Suppressor macrophage treated with lipopolysaccharide for 4 hours (primary cell): ENCODE results near the gene CALML5.

Experiments used
- DNase-seq: peaks from one replicate; pipeline ENCODE4 v3.0.0-alpha.2; 2020

CALML5 gene

DNA sequence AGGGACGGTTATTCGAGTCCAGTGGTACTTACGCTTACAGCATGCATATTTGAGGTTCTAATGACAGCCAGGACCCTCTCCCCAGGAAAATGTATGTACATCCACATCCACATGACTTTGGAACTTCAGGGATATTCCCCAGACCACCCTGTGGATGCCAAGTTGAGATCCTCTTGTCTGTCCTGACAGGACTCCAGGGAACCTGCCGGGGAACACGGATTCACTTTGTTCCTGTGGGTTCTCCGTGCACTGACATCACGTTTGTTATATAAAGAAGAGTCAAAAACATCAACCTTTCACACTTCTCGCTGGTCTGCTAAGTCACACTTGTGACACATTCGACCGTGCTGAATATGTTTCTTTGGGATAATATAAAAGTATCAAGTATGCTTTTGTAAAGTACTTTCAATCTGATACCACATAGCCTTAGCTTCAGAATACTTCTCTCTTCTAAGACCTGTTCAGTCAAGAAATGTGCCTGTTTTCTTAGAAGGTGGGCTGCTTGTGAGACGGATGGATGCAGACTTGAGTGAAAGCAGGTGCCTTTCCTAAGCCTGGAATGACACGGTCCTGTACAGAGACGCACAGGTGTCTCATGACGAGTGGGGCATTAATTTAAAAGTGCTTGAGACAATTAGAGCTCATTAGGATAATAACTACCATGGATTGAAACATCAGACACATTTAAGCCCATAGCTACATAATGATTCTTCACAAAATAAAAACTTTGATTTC is 38.7 kb downstream of the CALML5 start:
- no peak for DNase-seq

DNA sequence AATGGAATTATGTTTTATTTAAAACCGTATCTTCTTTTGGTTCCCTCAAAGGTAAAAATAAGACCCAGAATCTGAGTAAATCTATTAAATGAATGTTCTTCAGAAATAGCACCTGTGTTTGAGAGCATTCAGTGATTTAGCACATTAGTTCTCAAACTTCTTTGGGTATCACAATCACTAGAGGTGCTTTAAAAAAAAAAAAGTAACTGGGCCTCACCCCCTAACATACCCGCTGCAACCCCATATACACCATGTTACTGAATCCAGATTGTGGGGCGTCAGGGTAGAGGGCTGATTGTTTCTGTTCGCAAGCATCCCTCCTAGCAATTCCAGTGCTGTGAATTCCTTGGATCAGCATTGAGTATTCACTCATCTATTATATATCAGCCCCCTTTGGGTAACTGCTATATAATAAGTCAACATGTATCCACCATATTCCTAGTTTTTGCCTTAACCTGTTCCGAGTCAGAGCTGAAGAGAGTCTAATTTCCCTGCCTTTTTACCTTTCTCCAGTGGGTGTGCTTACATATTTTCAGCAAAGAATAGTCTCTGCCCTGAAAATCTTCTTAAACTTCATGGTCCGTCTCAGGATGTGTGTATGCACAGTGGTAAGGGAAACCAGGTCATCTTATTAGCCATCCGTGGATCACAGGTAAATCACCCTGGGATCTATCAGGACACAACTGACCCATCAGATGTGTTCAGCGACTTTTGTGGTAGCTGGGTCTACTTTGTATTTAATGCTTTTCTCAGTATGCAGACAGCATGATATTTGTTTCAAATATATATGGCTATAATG is 40.2 kb downstream of the CALML5 start:
- no peak for DNase-seq

DNA sequence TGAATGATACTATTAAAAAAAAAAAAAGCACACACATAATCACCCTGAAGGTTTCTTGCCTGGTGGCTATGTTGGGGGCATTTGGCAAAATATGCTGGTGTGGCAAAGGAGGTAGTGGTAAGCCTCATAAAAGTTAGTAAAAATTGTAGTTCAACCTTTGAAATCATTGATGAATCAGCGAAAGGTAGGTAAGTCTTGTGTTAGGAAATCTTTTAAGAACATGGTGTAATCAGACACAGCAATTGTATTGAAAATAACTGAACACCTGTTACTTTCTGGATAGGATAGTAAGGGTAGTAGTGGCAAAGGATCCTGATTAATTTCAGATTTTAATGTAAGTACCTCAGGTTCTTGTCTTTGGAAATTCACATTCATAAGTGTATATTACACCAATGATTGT is 40.9 kb downstream of the CALML5 start:
- DNase-seq, result no peak

DNA sequence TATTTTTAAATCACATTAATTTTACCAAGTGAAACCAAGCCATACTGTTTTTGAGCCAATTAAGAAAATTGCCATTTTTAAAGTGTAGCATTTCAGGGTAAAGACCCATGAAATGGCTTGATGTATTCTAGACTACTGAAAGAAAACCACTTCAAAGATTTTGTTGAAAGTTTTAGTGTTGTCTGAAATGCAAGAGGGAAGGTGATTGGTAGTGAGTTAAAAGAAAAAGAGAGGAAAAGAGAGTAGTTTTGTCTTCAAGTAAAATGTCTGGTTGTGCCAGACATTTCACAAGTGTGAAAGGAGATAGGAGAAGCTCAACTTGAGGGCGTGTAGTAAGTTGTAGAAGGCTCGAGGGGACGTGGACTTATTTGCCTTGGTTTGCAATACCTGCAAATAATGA is 41.6 kb downstream of the CALML5 start:
- DNase-seq, result no peak

DNA sequence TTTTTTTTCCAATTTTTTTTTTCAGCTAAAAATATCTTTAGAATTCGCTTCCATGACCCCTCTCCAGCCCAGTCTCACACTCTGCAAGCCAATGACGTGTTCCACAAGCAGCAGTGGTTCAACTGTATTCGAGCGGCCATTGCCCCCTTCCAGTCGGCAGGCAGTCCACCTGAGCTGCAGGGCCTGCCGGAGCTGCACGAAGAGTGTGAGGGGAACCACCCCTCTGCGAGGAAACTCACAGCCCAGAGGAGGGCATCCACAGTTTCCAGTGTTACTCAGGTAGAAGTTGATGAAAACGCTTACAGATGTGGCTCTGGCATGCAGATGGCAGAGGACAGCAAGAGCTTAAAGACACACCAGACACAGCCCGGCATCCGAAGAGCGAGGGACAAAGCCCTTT is 42.8 kb downstream of the CALML5 start:
- DNase-seq, result no peak

DNA sequence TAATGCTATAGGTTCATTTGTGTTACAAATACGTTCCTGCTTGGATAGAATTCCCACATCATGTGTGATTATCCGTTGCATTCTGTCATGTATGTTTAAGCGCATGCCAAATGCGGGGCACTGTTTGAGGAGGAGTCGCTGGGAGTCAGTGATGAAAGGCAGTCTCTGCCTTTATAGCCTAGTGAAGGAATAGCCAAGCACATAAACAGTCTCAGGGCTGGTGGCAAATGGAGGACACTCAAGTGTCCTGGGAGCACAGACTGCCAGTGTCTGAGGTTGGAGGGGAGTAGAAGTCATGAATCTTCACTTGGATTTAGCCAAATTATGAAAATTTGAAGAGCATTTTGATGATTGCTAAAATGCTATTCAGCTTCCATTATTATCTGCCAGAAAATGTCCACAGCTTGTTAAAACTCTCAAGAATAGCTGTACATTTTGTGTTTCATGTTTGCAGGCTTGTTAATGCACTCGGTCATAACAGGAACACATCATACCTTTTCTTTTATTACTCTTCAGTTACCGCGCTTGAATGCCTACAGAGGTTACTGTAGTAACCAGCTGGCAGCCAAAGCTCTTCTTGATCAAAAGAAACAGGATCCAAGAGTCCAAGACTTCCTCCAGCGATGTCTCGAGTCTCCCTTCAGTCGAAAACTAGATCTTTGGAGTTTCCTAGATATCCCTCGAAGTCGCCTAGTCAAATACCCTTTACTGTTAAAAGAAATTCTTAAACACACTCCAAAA is 45.5 kb downstream of the CALML5 start:
- no peak for DNase-seq

DNA sequence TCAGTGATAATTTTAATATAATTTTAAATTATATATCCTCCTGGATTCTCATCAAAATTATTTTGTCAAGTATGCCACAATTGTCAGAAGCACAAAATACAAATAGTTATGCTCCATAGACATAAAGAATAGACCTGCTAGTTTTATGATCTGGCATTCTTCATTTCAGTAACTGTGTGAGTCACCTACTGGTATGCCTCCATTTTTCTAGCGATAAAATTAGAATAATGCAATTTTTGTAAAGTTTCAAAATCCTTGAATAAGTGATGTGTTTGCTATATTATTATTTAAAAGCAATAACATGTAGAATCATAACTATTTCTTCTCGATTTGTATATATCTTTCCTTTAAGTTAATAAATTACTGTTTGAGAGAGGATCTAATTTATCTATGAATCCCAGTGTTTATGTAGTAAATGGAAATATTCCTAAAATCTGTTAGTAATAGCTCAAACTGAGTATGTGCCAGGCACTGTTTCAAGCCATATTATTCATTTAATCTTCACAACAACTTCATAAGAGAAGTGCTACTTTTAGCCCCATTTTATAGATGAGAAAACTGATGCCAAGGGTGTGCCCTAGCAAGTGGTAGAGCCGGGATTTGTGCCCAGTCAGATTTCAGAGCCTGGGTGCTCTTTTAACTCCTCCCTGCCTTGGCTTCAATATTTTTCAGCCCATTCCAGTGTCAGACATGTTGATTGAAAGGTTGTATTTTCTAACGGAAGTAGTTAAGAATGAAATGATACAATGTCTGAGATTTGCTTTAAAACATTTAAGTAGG is 48.6 kb downstream of the CALML5 start:
- no peak for DNase-seq

DNA sequence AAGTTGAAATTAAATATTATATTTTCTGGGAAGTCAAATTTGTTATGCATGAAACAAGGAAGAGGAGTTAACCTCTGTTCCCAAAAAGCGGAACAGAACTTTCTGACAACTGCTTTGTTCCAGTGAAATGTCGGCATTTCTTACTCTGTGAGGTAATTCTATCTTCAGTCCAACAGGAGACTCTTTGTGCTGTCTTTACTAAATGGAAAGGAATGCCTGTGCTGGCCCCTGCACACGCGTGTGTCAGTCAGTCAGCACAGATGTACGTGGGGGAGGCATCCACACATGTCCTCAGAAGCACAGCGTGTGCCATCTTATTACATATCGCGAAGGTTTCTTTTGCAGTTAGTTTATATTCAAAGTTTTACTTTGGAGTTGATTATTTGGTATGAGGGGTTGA is 49.5 kb downstream of the CALML5 start:
- peak; percentile 58 for DNase-seq

DNA sequence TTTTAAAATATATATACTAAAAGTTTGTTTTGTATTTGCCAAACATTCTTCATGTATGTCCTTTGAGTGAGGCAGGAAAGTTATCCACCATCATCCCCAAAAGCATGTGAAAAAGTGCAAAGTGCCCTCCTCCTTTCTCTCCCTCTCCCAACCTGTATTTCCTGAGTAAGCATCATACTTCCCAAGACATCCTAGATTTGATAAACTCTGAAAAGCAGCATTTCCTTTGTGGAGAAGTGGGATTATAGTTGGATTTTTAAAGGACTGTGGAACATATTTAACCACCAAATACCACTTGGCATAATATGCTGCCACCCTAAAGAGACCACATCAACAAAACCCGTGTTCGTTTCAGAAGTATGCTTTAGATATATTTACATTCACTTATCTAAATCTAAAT is 50.1 kb downstream of the CALML5 start:
- DNase-seq, result no peak
